Measurements from ENCODE around the gene SPDYC. TPM values are rescaled to one million over a fixed set of nuclear protein-coding genes. Genes with fewer than 3 reads are reported as not detected.

SPDYC gene
- total and polyA plus RNA-seq, 2 experiments from 2014 or later = not detected

DNA sequence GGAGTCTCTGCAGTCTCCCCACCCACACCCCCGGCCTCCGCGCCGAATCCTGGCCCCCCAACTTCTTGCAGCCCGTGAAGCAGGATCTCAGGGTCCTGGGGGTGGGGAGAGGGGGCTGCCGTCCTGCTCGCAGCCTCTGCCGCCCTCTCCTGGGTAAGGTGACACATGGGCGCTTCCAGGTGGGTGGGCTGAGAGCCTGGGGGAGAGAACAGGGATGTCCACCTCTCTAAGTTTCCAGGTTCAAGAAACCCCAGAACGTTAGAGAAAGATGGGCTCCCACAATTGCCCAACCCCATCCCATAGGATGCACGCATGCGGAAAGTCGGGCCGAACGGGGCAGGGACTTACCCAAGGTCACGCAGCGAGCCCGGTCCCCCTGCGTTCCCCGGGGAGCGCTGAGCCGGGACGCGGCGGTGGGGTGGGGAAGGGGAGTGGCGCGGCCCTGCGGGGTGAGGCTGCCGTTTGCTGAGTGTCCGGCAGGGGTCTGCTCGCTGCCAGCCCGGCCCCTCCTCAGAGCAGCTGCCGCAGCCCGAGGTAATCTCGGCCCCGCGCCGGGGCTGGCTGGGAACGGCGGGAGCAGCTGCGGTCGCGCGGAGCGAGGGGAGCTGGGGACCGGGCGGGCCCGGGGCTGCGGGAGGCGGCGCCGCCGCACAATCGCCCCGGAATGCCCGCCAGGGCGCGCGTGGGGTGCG, 11.0 kb downstream of the SPDYC start:
- TF ChIP-seq, protein P1, sequence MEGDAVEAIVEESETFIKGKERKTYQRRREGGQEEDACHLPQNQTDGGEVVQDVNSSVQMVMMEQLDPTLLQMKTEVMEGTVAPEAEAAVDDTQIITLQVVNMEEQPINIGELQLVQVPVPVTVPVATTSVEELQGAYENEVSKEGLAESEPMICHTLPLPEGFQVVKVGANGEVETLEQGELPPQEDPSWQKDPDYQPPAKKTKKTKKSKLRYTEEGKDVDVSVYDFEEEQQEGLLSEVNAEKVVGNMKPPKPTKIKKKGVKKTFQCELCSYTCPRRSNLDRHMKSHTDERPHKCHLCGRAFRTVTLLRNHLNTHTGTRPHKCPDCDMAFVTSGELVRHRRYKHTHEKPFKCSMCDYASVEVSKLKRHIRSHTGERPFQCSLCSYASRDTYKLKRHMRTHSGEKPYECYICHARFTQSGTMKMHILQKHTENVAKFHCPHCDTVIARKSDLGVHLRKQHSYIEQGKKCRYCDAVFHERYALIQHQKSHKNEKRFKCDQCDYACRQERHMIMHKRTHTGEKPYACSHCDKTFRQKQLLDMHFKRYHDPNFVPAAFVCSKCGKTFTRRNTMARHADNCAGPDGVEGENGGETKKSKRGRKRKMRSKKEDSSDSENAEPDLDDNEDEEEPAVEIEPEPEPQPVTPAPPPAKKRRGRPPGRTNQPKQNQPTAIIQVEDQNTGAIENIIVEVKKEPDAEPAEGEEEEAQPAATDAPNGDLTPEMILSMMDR (IDR thresholded peaks at IDR 0.05; ENCODE audit: poor library complexity) = peak; percentile 62
- no peak for TF ChIP-seq EZH2phosphoT487 (IDR thresholded peaks at IDR 0.05; ENCODE audit: low read depth, severe bottlenecking, unreplicated experiment)
- H3K27me3 ChIP-seq = no peaks in the 10 kb centered on the region
- WGBS (ENCODE audit: low lambda C conversion rate, missing lambda C conversion rate) = under 1% methylated on average over 28 of the region's 60 CpGs
- H2AFZ ChIP-seq = peak overlapping the region; percentile 97
- no peaks in the 10 kb centered on the region for H3K36me3 ChIP-seq (replicated peaks; ENCODE audit: insufficient read depth, low read depth)
- no peaks in the 10 kb centered on the region for H3K9me3 ChIP-seq (ENCODE audit: low read depth)
- H3K79me2 ChIP-seq = peaks cover 41% of the 10 kb centered on the region
- H4K20me1 ChIP-seq (ENCODE audit: insufficient read depth, poor library complexity, severe bottlenecking) = peaks cover 10% of the 10 kb centered on the region
- H3K9me2 ChIP-seq (replicated peaks; ENCODE audit: insufficient read depth) = no peaks in the 10 kb centered on the region
- peak; percentile 89 for DNase-seq (ENCODE audit: low spot score)
- H3K4me3 ChIP-seq = peak overlapping the region; percentile 95
- H3K4me2 ChIP-seq = peak overlapping the region; percentile 97
- H3K27ac ChIP-seq = peak overlapping the region; percentile 98
- peaks cover 15% of the 10 kb centered on the region for H3K4me1 ChIP-seq (ENCODE audit: insufficient read depth)

DNA sequence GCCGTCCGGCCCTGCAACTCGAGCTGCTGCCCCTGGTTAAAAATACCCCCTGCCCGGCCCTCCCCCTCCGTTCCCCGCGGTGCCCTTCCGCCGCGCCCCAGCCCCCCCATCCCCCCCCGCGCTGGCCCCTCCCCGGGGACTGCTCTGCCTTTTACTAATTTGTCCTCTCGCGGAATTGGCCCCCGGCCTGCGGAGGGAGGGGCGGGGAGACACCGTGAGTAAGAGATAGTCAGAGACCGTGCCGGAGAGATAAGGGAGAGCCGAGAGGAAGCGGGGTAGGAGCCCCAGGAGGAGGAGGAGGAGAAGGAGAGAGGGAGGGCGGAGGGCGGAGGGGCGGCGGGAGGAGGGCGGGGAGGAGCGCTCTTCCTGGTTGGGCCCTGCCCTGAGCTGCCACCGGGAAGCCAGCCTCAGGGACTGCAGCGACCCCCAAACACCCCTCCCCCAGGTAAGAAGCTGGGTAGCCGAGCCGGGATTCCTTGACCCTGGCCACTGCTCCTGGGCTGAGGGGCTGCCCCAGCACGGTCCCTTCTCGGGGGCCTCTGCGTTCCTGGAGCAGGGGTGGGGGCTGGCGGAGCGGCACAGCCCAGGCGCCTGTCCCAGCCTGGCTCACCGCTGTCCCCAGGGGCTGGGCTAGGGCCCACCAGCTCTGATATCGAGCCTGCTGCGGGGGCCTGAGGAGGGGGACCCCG, 11.7 kb downstream of the SPDYC start, which contains the start of gene CAPN1:
CAPN1 (plus strand) TSS at position 360 of the 689 bp plus-strand sequence. CDS start 774 bp downstream, outside the sequence.
- Histone ChIP-seq H3K9me2 (replicated peaks; ENCODE audit: insufficient read depth) (no peaks in the 10 kb centered on the region), H3K79me2 (peaks cover 41% of the 10 kb centered on the region), H3K27ac (peak within 1 kb of the TSS; percentile 98), H3K36me3 (replicated peaks; ENCODE audit: insufficient read depth, low read depth) (no peaks in the 10 kb centered on the region), H3K27me3 (no peaks in the 10 kb centered on the region), H4K20me1 (ENCODE audit: insufficient read depth, poor library complexity, severe bottlenecking) (peaks cover 10% of the 10 kb centered on the region), H3K4me3 (peak within 1 kb of the TSS; percentile 95), H3K4me2 (peak within 1 kb of the TSS; percentile 97), H3K9me3 (ENCODE audit: low read depth) (no peaks in the 10 kb centered on the region), H2AFZ (peak within 1 kb of the TSS; percentile 97), H3K4me1 (ENCODE audit: insufficient read depth) (peaks cover 15% of the 10 kb centered on the region)
- peak; percentile 89 for DNase-seq (ENCODE audit: low spot score)
- 3% methylated on average over 14 of the region's 43 CpGs for WGBS (ENCODE audit: low lambda C conversion rate, missing lambda C conversion rate)
- no peak for TF ChIP-seq EZH2 (IDR thresholded peaks at IDR 0.05; ENCODE audit: borderline replicate concordance)
- TF ChIP-seq, protein P1 (IDR thresholded peaks at IDR 0.05; ENCODE audit: poor library complexity) = no peak
- TF ChIP-seq EZH2phosphoT487 (IDR thresholded peaks at IDR 0.05; ENCODE audit: low read depth, severe bottlenecking, unreplicated experiment) = no peak

DNA sequence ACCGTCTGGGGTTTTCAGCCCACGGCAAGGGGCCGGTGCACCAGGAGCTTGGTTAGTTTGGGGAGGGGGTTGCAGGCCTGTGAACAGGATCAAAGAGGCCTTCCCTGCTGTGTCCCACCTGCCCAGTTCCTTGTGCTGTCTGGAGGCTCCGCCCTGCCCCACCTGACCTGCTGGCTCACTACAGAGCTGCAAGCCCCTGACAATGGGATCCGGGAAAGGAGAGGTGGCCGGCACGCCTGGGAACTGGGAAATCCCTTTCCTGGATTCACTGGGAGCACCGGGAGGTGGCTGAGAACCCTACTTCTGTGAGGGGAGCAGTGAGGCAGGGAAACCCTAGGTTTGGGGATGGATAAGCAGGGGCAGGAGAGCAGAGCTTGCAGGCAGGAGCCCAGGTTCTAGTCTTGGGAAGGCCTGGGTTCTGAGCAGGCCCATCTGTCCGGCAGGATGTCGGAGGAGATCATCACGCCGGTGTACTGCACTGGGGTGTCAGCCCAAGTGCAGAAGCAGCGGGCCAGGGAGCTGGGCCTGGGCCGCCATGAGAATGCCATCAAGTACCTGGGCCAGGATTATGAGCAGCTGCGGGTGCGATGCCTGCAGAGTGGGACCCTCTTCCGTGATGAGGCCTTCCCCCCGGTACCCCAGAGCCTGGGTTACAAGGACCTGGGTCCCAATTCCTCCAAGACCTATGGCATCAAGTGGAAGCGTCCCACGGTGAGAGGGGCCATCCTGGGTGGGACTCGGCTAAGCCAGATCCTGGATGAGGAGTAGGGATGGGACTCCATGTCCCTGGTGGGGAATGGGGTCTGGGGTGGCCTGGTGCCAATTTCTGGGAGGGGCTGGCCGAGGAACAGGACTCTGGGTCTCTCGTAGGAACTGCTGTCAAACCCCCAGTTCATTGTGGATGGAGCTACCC, 12.5 kb downstream of the SPDYC start:
- TF ChIP-seq EZH2phosphoT487 (IDR thresholded peaks at IDR 0.05; ENCODE audit: low read depth, severe bottlenecking, unreplicated experiment) = no peak
- TF ChIP-seq, protein P1 (IDR thresholded peaks at IDR 0.05; ENCODE audit: poor library complexity) = no peak
- no peak for TF ChIP-seq EZH2 (IDR thresholded peaks at IDR 0.05; ENCODE audit: borderline replicate concordance)
- Histone ChIP-seq H3K4me1 (ENCODE audit: insufficient read depth) (peaks cover 15% of the 10 kb centered on the region), H4K20me1 (ENCODE audit: insufficient read depth, poor library complexity, severe bottlenecking) (peaks cover 10% of the 10 kb centered on the region), H3K9me3 (ENCODE audit: low read depth) (no peaks in the 10 kb centered on the region), H3K27ac (peak overlapping the region; percentile 98), H3K4me3 (peak overlapping the region; percentile 95), H3K27me3 (no peaks in the 10 kb centered on the region), H3K9me2 (replicated peaks; ENCODE audit: insufficient read depth) (no peaks in the 10 kb centered on the region), H3K79me2 (peaks cover 41% of the 10 kb centered on the region), H3K4me2 (peak overlapping the region; percentile 97), H3K36me3 (replicated peaks; ENCODE audit: insufficient read depth, low read depth) (no peaks in the 10 kb centered on the region), H2AFZ (peak overlapping the region; percentile 97)
- DNase-seq (ENCODE audit: low spot score) = peak; percentile 75
- 32% methylated on average over 22 of the region's 23 CpGs for WGBS (ENCODE audit: low lambda C conversion rate, missing lambda C conversion rate)

All from hepatocyte (in vitro differentiated cells).